GM12878 (cell line): ENCODE data around the gene PYGO2. TPM values are rescaled to one million over a fixed set of nuclear protein-coding genes. Genes with fewer than 3 reads are reported as not detected.

Source experiments
- ATF7 ChIP-seq: fragments of 450-650 bp; IDR thresholded peaks from 2 replicates; pipeline ENCODE4 v1.6.1; 2016; ENCODE audit warnings: low read depth, mild to moderate bottlenecking
- BACH1 ChIP-seq: fragments of 450-650 bp; IDR thresholded peaks from 2 replicates; pipeline ENCODE4 v1.6.1; 2017; ENCODE audit warnings: mild to moderate bottlenecking, borderline replicate concordance
- BRCA1 ChIP-seq: IDR thresholded peaks from 2 replicates; pipeline ENCODE4 v1.6.1; 2011; ENCODE audit warnings: low read depth, low read length, improper control_type of control experiment
- CBX5 ChIP-seq: sonication (generic); IDR thresholded peaks from 2 replicates; pipeline ENCODE4 v1.6.1; 2016; ENCODE audit warnings: low read depth, moderate library complexity, mild to moderate bottlenecking, inconsistent platforms
- CEBPB ChIP-seq, 2 experiments: fragments of 150-350 bp in 1 of 2; IDR thresholded peaks; 2 replicates each; pipeline ENCODE4 v1.6.1; 2012 to 2014; ENCODE audit warnings: low read depth in 2 of 2, low read length in 2 of 2, borderline replicate concordance in 1 of 2, inconsistent platforms in 1 of 2
- GABPA ChIP-seq: IDR thresholded peaks from 2 replicates; pipeline ENCODE4 v1.6.1; 2014; ENCODE audit warnings: antibody characterized with exemption, low read depth, mild to moderate bottlenecking, inconsistent platforms
- HCFC1 ChIP-seq: fragments of 150-350 bp; IDR thresholded peaks from 2 replicates; pipeline ENCODE4 v1.6.1; 2014; ENCODE audit warnings: low read length
- NFIC ChIP-seq: IDR thresholded peaks from 2 replicates; pipeline ENCODE4 v1.6.1; 2012; ENCODE audit warnings: low read depth, mild to moderate bottlenecking, inconsistent platforms, low read length, moderate library complexity
- NFXL1 ChIP-seq: fragments of 450-650 bp; IDR thresholded peaks from 2 replicates; pipeline ENCODE4 v1.6.1; 2017; ENCODE audit warnings: antibody characterized with exemption, mild to moderate bottlenecking, borderline replicate concordance
- NR2F1 ChIP-seq: fragments of 450-650 bp; conservative IDR thresholded peaks from 2 replicates; pipeline ENCODE4 v1.6.1; 2017; ENCODE audit warnings: mild to moderate bottlenecking
- RAD51 ChIP-seq: fragments of 450-650 bp; IDR thresholded peaks from 2 replicates; pipeline ENCODE4 v1.6.1; 2016; ENCODE audit warnings: moderate library complexity, mild to moderate bottlenecking, inconsistent platforms
- SMARCA5 ChIP-seq: fragments of 450-650 bp; IDR thresholded peaks from 2 replicates; pipeline ENCODE4 v1.6.1; 2017; ENCODE audit warnings: mild to moderate bottlenecking
- SMC3 ChIP-seq: IDR thresholded peaks from 2 replicates; pipeline ENCODE4 v1.6.1; 2011; ENCODE audit warnings: low read length, improper control_type of control experiment, borderline replicate concordance
- SP1 ChIP-seq: IDR thresholded peaks from one replicate; pipeline ENCODE4 v1.6.1; 2011; ENCODE audit warnings: low read depth, low read length
- SPI1 ChIP-seq: IDR thresholded peaks from 2 replicates; pipeline ENCODE4 v1.6.1; 2011; ENCODE audit warnings: low read depth, mild to moderate bottlenecking, low read length, moderate library complexity, borderline replicate concordance; ENCODE audit not compliant: insufficient read depth
- SUZ12 ChIP-seq: fragments of 200-600 bp; sonication (generic); IDR thresholded peaks from one replicate; pipeline ENCODE4 v1.6.1; 2018; ENCODE audit warnings: antibody characterized with exemption, mild to moderate bottlenecking; ENCODE audit not compliant: unreplicated experiment
- polyA plus RNA-seq, 11 experiments: library from polyadenylated mRNA; depleted of rRNA in 4 of 11; unstranded in 6 of 11; stranded (reverse) in 5 of 11; fragments of >200 nt; fragmentation: Nextera tagmentation in 4 of 11; fragmentation: Illumina TruSeq in 1 of 11; extraction: Ambion mirVana in 4 of 11; extraction: Trizol in 1 of 11; gene quantifications; 1 replicate in 1 of 11; 2 replicates in 10 of 11; pipeline versions ENCODE4 v1.2.1 to v1.2.3, GENCODE V29; 2011 to 2016; ENCODE audit warnings: inconsistent platforms in 2 of 11, missing spikeins in 2 of 11, low read depth in 1 of 11
- total RNA-seq, 4 experiments: library from RNA; depleted of rRNA in 3 of 4; stranded (reverse); fragments of >200 nt in 3 of 4; fragmentation: Illumina TruSeq in 1 of 4; extraction: Trizol in 1 of 4; gene quantifications; 2 replicates each; pipeline versions ENCODE4 v1.2.1 to v1.2.3, GENCODE V29; 2013 to 2021
- TF ChIP-seq, protein P1 (sequence below): fragments of 450-650 bp; IDR thresholded peaks from 2 replicates; pipeline ENCODE4 v1.6.1; 2014; ENCODE audit warnings: mild to moderate bottlenecking
- TF ChIP-seq, protein P2 (sequence below): fragments of 150-350 bp; IDR thresholded peaks from 2 replicates; pipeline ENCODE4 v1.6.1; 2016; ENCODE audit warnings: low read depth, low read length
- TF ChIP-seq, protein P3 (sequence below): fragments of 450-650 bp; IDR thresholded peaks from 2 replicates; pipeline ENCODE4 v1.6.1; 2017; ENCODE audit warnings: mild to moderate bottlenecking, low read depth, inconsistent platforms; ENCODE audit not compliant: poor library complexity, severe bottlenecking

PYGO2 gene
- total and polyA plus RNA-seq, 10 of the 15 experiments (the other 5 are each of a cell fraction or from before 2014, with no cell fraction given) = 8.1 to 33.8 (median 23.5) TPM

DNA sequence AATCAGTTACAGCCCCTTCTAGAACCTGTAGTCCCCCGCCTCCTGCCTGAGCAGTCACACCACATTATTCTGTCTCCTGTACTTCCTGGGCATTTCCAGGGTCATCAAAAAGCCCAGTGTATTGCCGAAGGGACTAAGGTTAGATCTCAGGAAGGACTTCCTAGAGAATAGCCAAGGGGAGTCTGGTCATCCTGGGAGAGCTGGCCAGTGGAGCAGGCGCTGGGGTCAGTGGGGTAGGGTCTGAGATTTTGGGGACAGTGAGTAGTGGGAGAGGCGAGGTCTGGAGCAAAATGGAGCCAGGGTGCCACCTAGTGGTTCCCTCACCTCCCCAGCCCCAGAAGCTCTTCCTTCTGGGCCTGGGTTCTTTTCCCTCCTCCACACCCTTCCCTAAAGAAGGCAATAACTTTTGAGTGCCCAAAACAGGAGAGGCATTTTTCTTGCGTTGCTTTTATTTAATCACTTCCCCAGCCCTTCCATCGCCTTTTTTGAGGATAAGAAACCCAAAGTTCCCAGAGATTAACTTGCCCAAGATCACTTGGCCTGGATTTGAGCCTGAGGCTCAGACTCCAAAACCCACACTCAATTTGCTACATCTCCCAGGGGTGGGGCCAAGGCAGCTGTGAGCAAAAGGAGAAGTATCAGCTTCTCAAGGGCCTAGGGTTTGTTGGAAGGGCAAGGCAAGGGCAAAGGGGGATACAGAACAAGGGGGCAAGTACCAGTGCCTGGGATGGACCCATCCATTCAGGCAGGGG lies 17.8 kb downstream of the PYGO2 start (continued):
- TF ChIP-seq, protein P1, sequence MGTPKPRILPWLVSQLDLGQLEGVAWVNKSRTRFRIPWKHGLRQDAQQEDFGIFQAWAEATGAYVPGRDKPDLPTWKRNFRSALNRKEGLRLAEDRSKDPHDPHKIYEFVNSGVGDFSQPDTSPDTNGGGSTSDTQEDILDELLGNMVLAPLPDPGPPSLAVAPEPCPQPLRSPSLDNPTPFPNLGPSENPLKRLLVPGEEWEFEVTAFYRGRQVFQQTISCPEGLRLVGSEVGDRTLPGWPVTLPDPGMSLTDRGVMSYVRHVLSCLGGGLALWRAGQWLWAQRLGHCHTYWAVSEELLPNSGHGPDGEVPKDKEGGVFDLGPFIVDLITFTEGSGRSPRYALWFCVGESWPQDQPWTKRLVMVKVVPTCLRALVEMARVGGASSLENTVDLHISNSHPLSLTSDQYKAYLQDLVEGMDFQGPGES = peak; percentile 51; the same call in 1 of the 2 replicates
- TF ChIP-seq BACH1 (no peak), CBX5 (no peak), SPI1 (no peak), SUZ12 (no peak), BRCA1 (no peak), NFIC (no peak), SP1 (no peak), RAD51 (no peak), SMARCA5 (peak; percentile 82), HCFC1 (no peak), NFXL1 (no peak), ATF7 (peak; percentile 9; the same call in 1 of the 2 replicates), CEBPB (IDR thresholded peaks at IDR 0.05; ENCODE audit: borderline replicate concordance in 1 of 2, low read depth in 2 of 2, low read length in 2 of 2) (no peak), GABPA (no peak), NR2F1 (no peak), SMC3 (peak; percentile 64; the same call in 1 of the 2 replicates)
- TF ChIP-seq, protein P2, sequence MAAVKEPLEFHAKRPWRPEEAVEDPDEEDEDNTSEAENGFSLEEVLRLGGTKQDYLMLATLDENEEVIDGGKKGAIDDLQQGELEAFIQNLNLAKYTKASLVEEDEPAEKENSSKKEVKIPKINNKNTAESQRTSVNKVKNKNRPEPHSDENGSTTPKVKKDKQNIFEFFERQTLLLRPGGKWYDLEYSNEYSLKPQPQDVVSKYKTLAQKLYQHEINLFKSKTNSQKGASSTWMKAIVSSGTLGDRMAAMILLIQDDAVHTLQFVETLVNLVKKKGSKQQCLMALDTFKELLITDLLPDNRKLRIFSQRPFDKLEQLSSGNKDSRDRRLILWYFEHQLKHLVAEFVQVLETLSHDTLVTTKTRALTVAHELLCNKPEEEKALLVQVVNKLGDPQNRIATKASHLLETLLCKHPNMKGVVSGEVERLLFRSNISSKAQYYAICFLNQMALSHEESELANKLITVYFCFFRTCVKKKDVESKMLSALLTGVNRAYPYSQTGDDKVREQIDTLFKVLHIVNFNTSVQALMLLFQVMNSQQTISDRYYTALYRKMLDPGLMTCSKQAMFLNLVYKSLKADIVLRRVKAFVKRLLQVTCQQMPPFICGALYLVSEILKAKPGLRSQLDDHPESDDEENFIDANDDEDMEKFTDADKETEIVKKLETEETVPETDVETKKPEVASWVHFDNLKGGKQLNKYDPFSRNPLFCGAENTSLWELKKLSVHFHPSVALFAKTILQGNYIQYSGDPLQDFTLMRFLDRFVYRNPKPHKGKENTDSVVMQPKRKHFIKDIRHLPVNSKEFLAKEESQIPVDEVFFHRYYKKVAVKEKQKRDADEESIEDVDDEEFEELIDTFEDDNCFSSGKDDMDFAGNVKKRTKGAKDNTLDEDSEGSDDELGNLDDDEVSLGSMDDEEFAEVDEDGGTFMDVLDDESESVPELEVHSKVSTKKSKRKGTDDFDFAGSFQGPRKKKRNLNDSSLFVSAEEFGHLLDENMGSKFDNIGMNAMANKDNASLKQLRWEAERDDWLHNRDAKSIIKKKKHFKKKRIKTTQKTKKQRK = no peak
- TF ChIP-seq, protein P3, sequence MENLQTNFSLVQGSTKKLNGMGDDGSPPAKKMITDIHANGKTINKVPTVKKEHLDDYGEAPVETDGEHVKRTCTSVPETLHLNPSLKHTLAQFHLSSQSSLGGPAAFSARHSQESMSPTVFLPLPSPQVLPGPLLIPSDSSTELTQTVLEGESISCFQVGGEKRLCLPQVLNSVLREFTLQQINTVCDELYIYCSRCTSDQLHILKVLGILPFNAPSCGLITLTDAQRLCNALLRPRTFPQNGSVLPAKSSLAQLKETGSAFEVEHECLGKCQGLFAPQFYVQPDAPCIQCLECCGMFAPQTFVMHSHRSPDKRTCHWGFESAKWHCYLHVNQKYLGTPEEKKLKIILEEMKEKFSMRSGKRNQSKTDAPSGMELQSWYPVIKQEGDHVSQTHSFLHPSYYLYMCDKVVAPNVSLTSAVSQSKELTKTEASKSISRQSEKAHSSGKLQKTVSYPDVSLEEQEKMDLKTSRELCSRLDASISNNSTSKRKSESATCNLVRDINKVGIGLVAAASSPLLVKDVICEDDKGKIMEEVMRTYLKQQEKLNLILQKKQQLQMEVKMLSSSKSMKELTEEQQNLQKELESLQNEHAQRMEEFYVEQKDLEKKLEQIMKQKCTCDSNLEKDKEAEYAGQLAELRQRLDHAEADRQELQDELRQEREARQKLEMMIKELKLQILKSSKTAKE = peak; percentile 44
